Measurements from ENCODE around the gene USP15. TPM values are rescaled to one million over a fixed set of nuclear protein-coding genes. Genes with fewer than 3 reads are reported as not detected.

Gene USP15
- total RNA-seq, 1 experiment from 2014 or later = 35.3 TPM

DNA sequence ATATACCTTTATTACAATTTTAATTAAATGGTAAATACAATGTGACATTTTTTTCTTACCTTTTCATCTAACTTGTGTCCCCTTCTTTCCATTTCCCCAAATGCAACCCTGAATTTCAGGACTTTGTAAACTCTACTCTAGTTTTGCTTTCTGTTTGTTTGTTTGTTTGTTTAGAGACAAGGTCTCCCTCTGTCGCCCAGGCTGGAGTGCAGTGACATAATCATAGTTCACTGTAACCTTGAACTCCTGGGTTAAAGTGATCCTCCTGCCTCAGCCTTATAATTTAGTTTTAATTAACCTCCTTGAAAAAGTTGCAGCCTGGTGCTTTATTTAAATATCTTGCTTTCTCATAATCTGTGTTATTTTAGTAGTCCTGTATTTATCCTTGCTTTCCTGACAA lies 147.4 kb downstream of the USP15 start:
- DNase-seq = no peak
- H3K27me3 Mint-ChIP-seq (ENCODE audit: low read depth) = no peaks in the 10 kb centered on the region
- no peaks in the 10 kb centered on the region for H3K9me3 ChIP-seq (ENCODE audit: control insufficient read depth, low read depth, low read length)
- H2BK12ac ChIP-seq (ENCODE audit: insufficient read length, low read depth, low read length) = no peak overlapping the region
- no peak overlapping the region for H2BK20ac ChIP-seq (ENCODE audit: low read depth, low read length, poor library complexity, severe bottlenecking)
- no peak overlapping the region for H4K5ac ChIP-seq (ENCODE audit: insufficient read length, low read depth, low read length)
- TF ChIP-seq CTCF (conservative IDR thresholded peaks at IDR 0.05) = no peak
- no peak overlapping the region for H3K27ac ChIP-seq (ENCODE audit: insufficient read length, low read depth, low read length)
- no peak overlapping the region for H2BK120ac ChIP-seq (ENCODE audit: low read depth, low read length, poor library complexity, severe bottlenecking)
- H3K36me3 Mint-ChIP-seq (ENCODE audit: insufficient read depth in 1 of 3, low read depth in 3 of 3) = no peaks in the 10 kb centered on the region
- no peaks in the 10 kb centered on the region for H3K23me2 ChIP-seq (ENCODE audit: insufficient read length, low read depth, low read length, poor library complexity, severe bottlenecking)
- H3K14ac ChIP-seq (ENCODE audit: insufficient read depth, low read length) = no peak overlapping the region
- H3K4me3 Mint-ChIP-seq = no peak overlapping the region
- H4K91ac ChIP-seq (ENCODE audit: insufficient read length, low read depth, low read length) = no peak overlapping the region
- H3K4me1 ChIP-seq (ENCODE audit: insufficient read depth, low read length) = no peaks in the 10 kb centered on the region
- no peak overlapping the region for H3K4ac ChIP-seq (ENCODE audit: low read depth, low read length)
- no peak overlapping the region for H2AK5ac ChIP-seq (ENCODE audit: insufficient read length, low read length)
- no peak overlapping the region for H3K23ac ChIP-seq (ENCODE audit: insufficient read length, low read depth, low read length)
- H3K79me1 ChIP-seq (ENCODE audit: insufficient read depth, low read depth, low read length, poor library complexity, severe bottlenecking) = no peaks in the 10 kb centered on the region
- no peaks in the 10 kb centered on the region for H3K79me2 ChIP-seq (ENCODE audit: insufficient read depth, low read length)
- no CpG with 5 or more reads among the region's 1 CpG for WGBS (ENCODE audit: extremely low coverage, insufficient read length, low lambda C conversion rate)
- H3K9me3 Mint-ChIP-seq = no peaks in the 10 kb centered on the region
- no peak overlapping the region for H2BK5ac ChIP-seq (ENCODE audit: insufficient read length, low read length)
- H3K18ac ChIP-seq (ENCODE audit: insufficient read length, low read depth, low read length) = no peak overlapping the region
- H3K4me2 ChIP-seq (ENCODE audit: insufficient read depth, insufficient read length, low read length) = no peak overlapping the region
- H3K27ac Mint-ChIP-seq = no peak overlapping the region
- no peak overlapping the region for H2AFZ ChIP-seq (ENCODE audit: low read length)
- H3K56ac ChIP-seq (ENCODE audit: insufficient read length, low read depth, low read length) = no peak overlapping the region
- H3K4me1 Mint-ChIP-seq = no peaks in the 10 kb centered on the region
- H3K9ac ChIP-seq (ENCODE audit: extremely low read depth, insufficient read length, low read length) = no peak overlapping the region
- H3T11ph ChIP-seq (ENCODE audit: low read length) = no peak overlapping the region
- H4K8ac ChIP-seq (replicated peaks; ENCODE audit: insufficient read length, low read depth, low read length) = no peak overlapping the region
- no peaks in the 10 kb centered on the region for H3K27me3 ChIP-seq (ENCODE audit: insufficient read depth, low read length)
- no peaks in the 10 kb centered on the region for H4K20me1 ChIP-seq (ENCODE audit: control insufficient read depth, insufficient read depth, insufficient read length)
- H2BK15ac ChIP-seq (ENCODE audit: low read depth, low read length) = no peak overlapping the region
